H9 (cell line): ENCODE measurements around the gene THRB. TPM values are rescaled to one million over a fixed set of nuclear protein-coding genes. Genes with fewer than 3 reads are reported as not detected.

Source experiments
- DNase-seq: peaks from one replicate; pipeline ENCODE4 v3.0.0-alpha.2; 2017
- H2AFZ ChIP-seq: one replicate; pipeline ENCODE4 v1.6.1; 2013; ENCODE audit warnings: mild to moderate bottlenecking, low read length, control low read depth, moderate library complexity
- H2AK5ac ChIP-seq: 2 replicates; pipeline ENCODE4 v1.6.1; 2013; ENCODE audit warnings: low read length, control low read depth, mixed read lengths; ENCODE audit not compliant: insufficient read length
- H2BK120ac ChIP-seq: one replicate; pipeline ENCODE4 v1.6.1; 2013; ENCODE audit warnings: low read depth, mild to moderate bottlenecking, low read length, control low read depth, inconsistent platforms; ENCODE audit not compliant: poor library complexity, severe bottlenecking
- H2BK12ac ChIP-seq: 2 replicates; pipeline ENCODE4 v1.6.1; 2013; ENCODE audit warnings: low read length, control low read depth, mixed read lengths, low read depth; ENCODE audit not compliant: insufficient read length
- H2BK15ac ChIP-seq: 2 replicates; pipeline ENCODE4 v1.6.1; 2013; ENCODE audit warnings: low read depth, low read length, control low read depth
- H2BK20ac ChIP-seq: one replicate; pipeline ENCODE4 v1.6.1; 2013; ENCODE audit warnings: low read depth, mild to moderate bottlenecking, low read length, control low read depth, inconsistent platforms; ENCODE audit not compliant: poor library complexity, severe bottlenecking
- H2BK5ac ChIP-seq: 2 replicates; pipeline ENCODE4 v1.6.1; 2013; ENCODE audit warnings: low read length, control low read depth, mixed read lengths; ENCODE audit not compliant: insufficient read length
- H3K14ac ChIP-seq: 2 replicates; pipeline ENCODE4 v1.6.1; 2013; ENCODE audit warnings: low read length, control low read depth; ENCODE audit not compliant: insufficient read depth
- H3K18ac ChIP-seq: 2 replicates; pipeline ENCODE4 v1.6.1; 2013; ENCODE audit warnings: low read depth, mild to moderate bottlenecking, mixed read lengths, low read length, control low read depth; ENCODE audit not compliant: insufficient read length
- H3K23ac ChIP-seq: 2 replicates; pipeline ENCODE4 v1.6.1; 2013; ENCODE audit warnings: low read length, control low read depth, mixed read lengths, low read depth; ENCODE audit not compliant: insufficient read length
- H3K23me2 ChIP-seq: 2 replicates; pipeline ENCODE4 v1.6.1; 2013; ENCODE audit warnings: low read depth, mild to moderate bottlenecking, mixed read lengths, low read length, control low read depth; ENCODE audit not compliant: insufficient read length, poor library complexity, severe bottlenecking
- H3K27ac ChIP-seq: 2 replicates; pipeline ENCODE4 v1.5.1; 2013; ENCODE audit warnings: low read length, control low read depth, mixed read lengths, low read depth; ENCODE audit not compliant: insufficient read length
- H3K27me3 ChIP-seq: 2 replicates; pipeline ENCODE4 v1.6.1; 2013; ENCODE audit warnings: low read length, control low read depth, inconsistent platforms; ENCODE audit not compliant: insufficient read depth
- H3K4ac ChIP-seq: 2 replicates; pipeline ENCODE4 v1.6.1; 2013; ENCODE audit warnings: low read depth, mild to moderate bottlenecking, control low read depth, inconsistent platforms, low read length, moderate library complexity
- H3K4me1 ChIP-seq: 2 replicates; pipeline ENCODE4 v1.6.1; 2013; ENCODE audit warnings: low read length, control low read depth, inconsistent platforms; ENCODE audit not compliant: insufficient read depth
- H3K4me2 ChIP-seq: 2 replicates; pipeline ENCODE4 v1.6.1; 2013; ENCODE audit warnings: low read length, control low read depth, mixed read lengths; ENCODE audit not compliant: insufficient read length, insufficient read depth
- H3K56ac ChIP-seq: 2 replicates; pipeline ENCODE4 v1.6.1; 2013; ENCODE audit warnings: low read depth, mild to moderate bottlenecking, mixed read lengths, low read length, control low read depth; ENCODE audit not compliant: insufficient read length
- H3K79me1 ChIP-seq: 2 replicates; pipeline ENCODE4 v1.6.1; 2013; ENCODE audit warnings: low read depth, mild to moderate bottlenecking, moderate library complexity, low read length, control low read depth, inconsistent platforms; ENCODE audit not compliant: insufficient read depth, poor library complexity, severe bottlenecking
- H3K79me2 ChIP-seq: 2 replicates; pipeline ENCODE4 v1.6.1; 2013; ENCODE audit warnings: low read length, control low read depth, inconsistent platforms; ENCODE audit not compliant: insufficient read depth
- H3K9ac ChIP-seq: 2 replicates; pipeline ENCODE4 v1.6.1; 2013; ENCODE audit warnings: low read length, control low read depth, mixed read lengths; ENCODE audit not compliant: insufficient read length; ENCODE audit errors: extremely low read depth
- H3K9me3 ChIP-seq: one replicate; pipeline ENCODE4 v1.6.1; 2013; ENCODE audit warnings: low read depth, low read length, inconsistent platforms; ENCODE audit not compliant: control insufficient read depth
- H3T11ph ChIP-seq: one replicate; pipeline ENCODE4 v1.6.1; 2013; ENCODE audit warnings: mild to moderate bottlenecking, low read length, control low read depth, inconsistent platforms
- H4K20me1 ChIP-seq: one replicate; pipeline ENCODE4 v1.6.1; 2013; ENCODE audit not compliant: control insufficient read depth, insufficient read length, insufficient read depth
- H4K5ac ChIP-seq: 2 replicates; pipeline ENCODE4 v1.6.1; 2013; ENCODE audit warnings: low read depth, mild to moderate bottlenecking, mixed read lengths, low read length, control low read depth; ENCODE audit not compliant: insufficient read length
- H4K8ac ChIP-seq: replicated peaks from 2 replicates; pipeline ENCODE4 v1.6.1; 2013; ENCODE audit warnings: low read length, control low read depth, mixed read lengths, low read depth; ENCODE audit not compliant: insufficient read length
- H4K91ac ChIP-seq: 2 replicates; pipeline ENCODE4 v1.6.1; 2013; ENCODE audit warnings: low read depth, mild to moderate bottlenecking, moderate library complexity, mixed read lengths, low read length, control low read depth; ENCODE audit not compliant: insufficient read length
- H3K27ac Mint-ChIP-seq, 3 experiments: 2 replicates in 2 of 3; 3 replicates in 1 of 3; pipeline ENCODE4 v1.8.0; 2020 to 2021; ENCODE audit warnings: mixed read lengths in 3 of 3, mild to moderate bottlenecking in 1 of 3, moderate library complexity in 1 of 3
- H3K27me3 Mint-ChIP-seq: 2 replicates; pipeline ENCODE4 v1.8.0; 2021; ENCODE audit warnings: low read depth, mild to moderate bottlenecking, moderate library complexity, mixed read lengths
- H3K36me3 Mint-ChIP-seq, 3 experiments: 2 replicates in 2 of 3; 3 replicates in 1 of 3; pipeline ENCODE4 v1.8.0; 2020 to 2021; ENCODE audit warnings: low read depth in 3 of 3, mixed read lengths in 3 of 3; ENCODE audit not compliant: insufficient read depth in 1 of 3
- H3K4me1 Mint-ChIP-seq, 2 experiments: 2 replicates each; pipeline ENCODE4 v1.8.0; 2020; ENCODE audit warnings: mixed read lengths in 2 of 2
- H3K4me3 Mint-ChIP-seq, 2 experiments: 2 replicates in 1 of 2; 3 replicates in 1 of 2; pipeline ENCODE4 v1.8.0; 2020 to 2021; ENCODE audit warnings: mild to moderate bottlenecking in 2 of 2, mixed read lengths in 2 of 2, moderate library complexity in 1 of 2
- H3K9me3 Mint-ChIP-seq, 2 experiments: 2 replicates in 1 of 2; 3 replicates in 1 of 2; pipeline ENCODE4 v1.8.0; 2020; ENCODE audit warnings: mild to moderate bottlenecking in 2 of 2, mixed read lengths in 2 of 2, moderate library complexity in 1 of 2
- CTCF ChIP-seq: fragments of 200-600 bp; sonication (generic); conservative IDR thresholded peaks from 3 replicates; pipeline ENCODE4 v1.8.0; 2021; ENCODE audit warnings: antibody characterized with exemption, mild to moderate bottlenecking
- WGBS: extraction: QIAGEN DNeasy Blood & Tissue Kit; methylation state at CpG from one replicate; pipeline ENCODE4 v1.1.7; 2013; ENCODE audit warnings: missing lambda C conversion rate, low lambda C conversion rate, mixed read lengths; ENCODE audit not compliant: insufficient read length; ENCODE audit errors: extremely low coverage; 5-methylcytosine and 5-hydroxymethylcytosine counted together
- total RNA-seq: library from RNA; stranded (reverse); gene quantifications from 2 replicates; pipeline ENCODE4 v1.2.1, GENCODE V29; 2021

The THRB gene
- total RNA-seq, 1 experiment from 2014 or later, result 8.6 TPM

GRCh38 chr3:24316887-24317383 lies 177.7 kb downstream of the THRB start:
- peaks cover 0 to 2% (median 0%) of the 10 kb centered on the region in 3 experiments; a peak in 1 of 7 replicates for H3K36me3 Mint-ChIP-seq
- no peak overlapping the region for H4K91ac ChIP-seq
- H2BK20ac ChIP-seq, result no peak overlapping the region
- no peak overlapping the region for H2BK15ac ChIP-seq
- no peak overlapping the region for H3K56ac ChIP-seq
- no peak overlapping the region for H3K4ac ChIP-seq
- no peak overlapping the region for H3T11ph ChIP-seq
- H2BK12ac ChIP-seq, result no peak overlapping the region
- no peak overlapping the region for H2BK5ac ChIP-seq
- no peak overlapping the region for H3K18ac ChIP-seq
- H3K27me3 ChIP-seq, result no peaks in the 10 kb centered on the region
- H2BK120ac ChIP-seq, result no peak overlapping the region
- no peak overlapping the region for H3K4me2 ChIP-seq
- H2AK5ac ChIP-seq, result no peak overlapping the region
- H3K9ac ChIP-seq, result no peak overlapping the region
- no peak overlapping the region for H3K14ac ChIP-seq
- no peak overlapping the region for H4K8ac ChIP-seq
- no peaks in the 10 kb centered on the region for H3K79me1 ChIP-seq
- no peaks in the 10 kb centered on the region for H3K27me3 Mint-ChIP-seq
- no peaks in the 10 kb centered on the region for H3K23me2 ChIP-seq
- H3K4me1 Mint-ChIP-seq, result no peaks in the 10 kb centered on the region
- H3K27ac Mint-ChIP-seq, result no peak overlapping the region
- H4K5ac ChIP-seq, result no peak overlapping the region
- no peak overlapping the region for H3K27ac ChIP-seq
- H3K9me3 Mint-ChIP-seq, result no peaks in the 10 kb centered on the region
- no CpG with 5 or more reads among the region's 5 CpGs for WGBS
- no peaks in the 10 kb centered on the region for H4K20me1 ChIP-seq
- no peak for DNase-seq
- no peaks in the 10 kb centered on the region for H3K9me3 ChIP-seq
- no peak for TF ChIP-seq CTCF
- H3K79me2 ChIP-seq, result no peaks in the 10 kb centered on the region
- no peak overlapping the region for H2AFZ ChIP-seq
- no peaks in the 10 kb centered on the region for H3K4me1 ChIP-seq
- no peak overlapping the region for H3K23ac ChIP-seq
- no peak overlapping the region for H3K4me3 Mint-ChIP-seq
